ENCODE measurements around the gene TAF15.

Gene TAF15

GRCh38 chr17:35847006-35847405, 37.7 kb downstream of the TAF15 start:
- peaks cover 4% of the 10 kb centered on the region; the same call in 1 of the 2 replicates for H3F3A ChIP-seq (ENCODE audit: insufficient read depth, low read length)
- H4K20me1 ChIP-seq (ENCODE audit: insufficient read depth, low read length) = peaks cover 3% of the 10 kb centered on the region; the same call in 1 of the 2 replicates

GRCh38 chr17:35847633-35848373, 38.5 kb downstream of the TAF15 start:
- Histone ChIP-seq H2AFZ (ENCODE audit: low read length) (no peak overlapping the region), H3K9me3 (replicated peaks; ENCODE audit: insufficient read depth, low read length) (no peaks in the 10 kb centered on the region), H3K79me2 (ENCODE audit: low read length) (no peaks in the 10 kb centered on the region), H3K27ac (ENCODE audit: low read length) (no peak overlapping the region), H3K9ac (ENCODE audit: low read length) (no peak overlapping the region), H3K27me3 (replicated peaks; ENCODE audit: insufficient read depth, low read length) (no peaks in the 10 kb centered on the region), H3K36me3 (replicated peaks; ENCODE audit: insufficient read depth, low read length) (peaks cover 15% of the 10 kb centered on the region), H3K4me2 (ENCODE audit: low read depth, low read length) (no peak overlapping the region), H3K4me1 (ENCODE audit: low read length) (no peaks in the 10 kb centered on the region), H3K4me3 (ENCODE audit: low read length) (no peak overlapping the region), H4K20me1 (ENCODE audit: insufficient read depth, low read length) (peaks cover 3% of the 10 kb centered on the region; the same call in 1 of the 2 replicates), H3F3A (ENCODE audit: insufficient read depth, low read length) (peaks cover 4% of the 10 kb centered on the region; the same call in 1 of the 2 replicates), H3K9me2 (replicated peaks; ENCODE audit: insufficient read depth, low read length) (no peaks in the 10 kb centered on the region)
- TF ChIP-seq EZH2 (optimal IDR thresholded peaks at IDR 0.05; ENCODE audit: low read depth, low read length) (no peak), CTCF (IDR thresholded peaks at IDR 0.05; ENCODE audit: low read length) (no peak), EZH2phosphoT487 (IDR thresholded peaks at IDR 0.05; ENCODE audit: low read length) (no peak)
- DNase-seq = no peak

More at GRCh38 chr17:35847006-35847405, 37.7 kb downstream of the TAF15 start:
- no peak for DNase-seq
- Histone ChIP-seq H3K27ac (ENCODE audit: low read length) (no peak overlapping the region), H3K9ac (ENCODE audit: low read length) (no peak overlapping the region), H3K9me3 (replicated peaks; ENCODE audit: insufficient read depth, low read length) (no peaks in the 10 kb centered on the region), H3K79me2 (ENCODE audit: low read length) (peaks cover 6% of the 10 kb centered on the region; the same call in 1 of the 2 replicates), H3K36me3 (replicated peaks; ENCODE audit: insufficient read depth, low read length) (peaks cover 19% of the 10 kb centered on the region), H3K27me3 (replicated peaks; ENCODE audit: insufficient read depth, low read length) (no peaks in the 10 kb centered on the region), H3K4me2 (ENCODE audit: low read depth, low read length) (no peak overlapping the region), H3K4me3 (ENCODE audit: low read length) (no peak overlapping the region), H3K4me1 (ENCODE audit: low read length) (no peaks in the 10 kb centered on the region), H2AFZ (ENCODE audit: low read length) (no peak overlapping the region), H3K9me2 (replicated peaks; ENCODE audit: insufficient read depth, low read length) (no peaks in the 10 kb centered on the region)
- TF ChIP-seq CTCF (IDR thresholded peaks at IDR 0.05; ENCODE audit: low read length) (no peak), EZH2phosphoT487 (IDR thresholded peaks at IDR 0.05; ENCODE audit: low read length) (no peak), EZH2 (optimal IDR thresholded peaks at IDR 0.05; ENCODE audit: low read depth, low read length) (no peak)

- Histone ChIP-seq H3K36me3 (replicated peaks; ENCODE audit: insufficient read depth, low read length) (peaks cover under 1% of the 10 kb centered on the region; the same call in 1 of the 2 replicates), H3K9me3 (replicated peaks; ENCODE audit: insufficient read depth, low read length) (no peaks in the 10 kb centered on the region)
Measured at GRCh38 chr17:35849469-35850348, 40.4 kb downstream of the TAF15 start.

More at GRCh38 chr17:35849469-35850348, 40.4 kb downstream of the TAF15 start:
- H3K9ac ChIP-seq (ENCODE audit: low read length) = no peak overlapping the region
- H3K79me2 ChIP-seq (ENCODE audit: low read length) = no peaks in the 10 kb centered on the region
- H3K4me1 ChIP-seq (ENCODE audit: low read length) = no peaks in the 10 kb centered on the region
- no peak overlapping the region for H3K27ac ChIP-seq (ENCODE audit: low read length)
- TF ChIP-seq CTCF (IDR thresholded peaks at IDR 0.05; ENCODE audit: low read length) (peak; percentile 82), EZH2phosphoT487 (IDR thresholded peaks at IDR 0.05; ENCODE audit: low read length) (no peak), EZH2 (optimal IDR thresholded peaks at IDR 0.05; ENCODE audit: low read depth, low read length) (no peak)
- H3F3A ChIP-seq (ENCODE audit: insufficient read depth, low read length) = peaks cover 4% of the 10 kb centered on the region; the same call in 1 of the 2 replicates
- no peak overlapping the region for H2AFZ ChIP-seq (ENCODE audit: low read length)
- no peak overlapping the region for H3K4me3 ChIP-seq (ENCODE audit: low read length)
- peaks cover 3% of the 10 kb centered on the region; the same call in 1 of the 2 replicates for H4K20me1 ChIP-seq (ENCODE audit: insufficient read depth, low read length)
- H3K9me2 ChIP-seq (replicated peaks; ENCODE audit: insufficient read depth, low read length) = no peaks in the 10 kb centered on the region
- DNase-seq = peak; percentile 67
- no peaks in the 10 kb centered on the region for H3K27me3 ChIP-seq (replicated peaks; ENCODE audit: insufficient read depth, low read length)
- H3K4me2 ChIP-seq (ENCODE audit: low read depth, low read length) = no peak overlapping the region

Measured in MM.1S (cell line).